Vagina (tissue), 2 donors: ENCODE measurements around the gene TMEM43. TPM values are rescaled to one million over a fixed set of nuclear protein-coding genes. Genes with fewer than 3 reads are reported as not detected.

Experiments used
- DNase-seq, 2 donors: peaks; one replicate each; pipeline ENCODE4 v3.0.0-alpha.2; 2017; ENCODE audit errors: extremely low spot score in 2 of 2
- H3K27ac ChIP-seq: fragments of 200-600 bp; sonication (generic); one replicate; pipeline ENCODE4 v1.5.1; 2019
- H3K27me3 ChIP-seq: fragments of 200-600 bp; sonication (generic); one replicate; pipeline ENCODE4 v1.5.1; 2019
- H3K36me3 ChIP-seq, 2 donors: fragments of 200-600 bp; sonication (generic); one replicate each; pipeline ENCODE4 v1.5.1; 2017 to 2019
- H3K4me1 ChIP-seq: fragments of 200-600 bp; sonication (generic); one replicate; pipeline ENCODE4 v1.5.1; 2019
- H3K4me3 ChIP-seq, 2 donors: fragments of 200-600 bp; sonication (generic); 1 replicate in 1 of 2; 2 replicates in 1 of 2; pipeline ENCODE4 v1.5.1; 2016 to 2019
- H3K9me3 ChIP-seq: fragments of 200-600 bp; sonication (generic); one replicate; pipeline ENCODE4 v1.5.1; 2019
- POLR2A ChIP-seq, 2 donors: fragments of 450-650 bp; IDR thresholded peaks; one replicate each; pipeline ENCODE4 v1.6.1; 2017; ENCODE audit warnings: antibody characterized with exemption in 2 of 2, mild to moderate bottlenecking in 2 of 2, moderate library complexity in 2 of 2
- POLR2AphosphoS5 ChIP-seq, 2 donors: sonication (generic); formaldehyde crosslinking; IDR thresholded peaks; one replicate each; pipeline ENCODE4 v1.9.0; 2017; ENCODE audit warnings: antibody characterized with exemption in 2 of 2, mild to moderate bottlenecking in 2 of 2, low read depth in 1 of 2; ENCODE audit not compliant: insufficient read depth in 1 of 2
- intact Hi-C: fragments of 100-400 bp; cut with DNase I; formaldehyde crosslinking; loops from one replicate; pipeline ENCODE4 v1.15.1; 2023
- total RNA-seq: library from RNA; depleted of rRNA; stranded (reverse); fragments of >200 nt; gene quantifications from one replicate; pipeline ENCODE4 v1.2.3, GENCODE V29; 2016
- TF ChIP-seq, protein P1 (sequence below), 3 experiments: fragments of 450-650 bp in 2 of 3; fragments of 200-600 bp in 1 of 3; sonication (generic) in 1 of 3; IDR thresholded peaks; one replicate each; pipeline ENCODE4 v1.5.1; 2017 to 2019; ENCODE audit warnings: antibody characterized with exemption in 3 of 3, mild to moderate bottlenecking in 2 of 3, moderate library complexity in 2 of 3

The TMEM43 gene
- total RNA-seq, 1 donor from 2014 or later, result 118 TPM

DNA sequence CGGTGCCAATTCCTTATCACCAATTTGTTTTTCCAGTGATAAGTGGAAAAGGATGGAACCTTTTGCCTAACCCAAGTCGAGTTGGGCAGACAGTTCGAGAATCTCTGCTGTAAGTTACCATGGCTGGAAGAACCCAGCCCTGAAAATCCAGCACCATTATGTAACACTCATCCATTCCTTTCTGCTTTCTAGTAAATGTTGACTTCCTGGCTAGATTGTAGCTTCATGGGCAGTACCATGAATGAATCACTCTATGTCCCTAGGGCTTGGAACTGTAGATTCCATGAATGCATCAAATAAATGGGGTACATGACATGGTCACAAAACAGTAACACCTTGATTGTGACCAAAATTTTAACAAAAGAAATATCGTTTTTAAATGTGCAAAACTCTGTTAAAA lies 14.2 kb upstream of the TMEM43 start:
- intact Hi-C loops, result no loop called here
- H3K36me3 ChIP-seq, result peaks cover 0 to 27% of the 10 kb centered on the region in 2 donors
- no peak for DNase-seq

GRCh38 chr3:14113965-14114635 lies 10.8 kb upstream of the TMEM43 start:
- H3K27ac ChIP-seq, result no peak overlapping the region
- H3K27me3 ChIP-seq, result no peaks in the 10 kb centered on the region
- H3K36me3 ChIP-seq, result peaks cover 0 to 32% of the 10 kb centered on the region in 2 donors
- peaks cover 13% of the 10 kb centered on the region for H3K4me1 ChIP-seq
- TF ChIP-seq, protein P1, sequence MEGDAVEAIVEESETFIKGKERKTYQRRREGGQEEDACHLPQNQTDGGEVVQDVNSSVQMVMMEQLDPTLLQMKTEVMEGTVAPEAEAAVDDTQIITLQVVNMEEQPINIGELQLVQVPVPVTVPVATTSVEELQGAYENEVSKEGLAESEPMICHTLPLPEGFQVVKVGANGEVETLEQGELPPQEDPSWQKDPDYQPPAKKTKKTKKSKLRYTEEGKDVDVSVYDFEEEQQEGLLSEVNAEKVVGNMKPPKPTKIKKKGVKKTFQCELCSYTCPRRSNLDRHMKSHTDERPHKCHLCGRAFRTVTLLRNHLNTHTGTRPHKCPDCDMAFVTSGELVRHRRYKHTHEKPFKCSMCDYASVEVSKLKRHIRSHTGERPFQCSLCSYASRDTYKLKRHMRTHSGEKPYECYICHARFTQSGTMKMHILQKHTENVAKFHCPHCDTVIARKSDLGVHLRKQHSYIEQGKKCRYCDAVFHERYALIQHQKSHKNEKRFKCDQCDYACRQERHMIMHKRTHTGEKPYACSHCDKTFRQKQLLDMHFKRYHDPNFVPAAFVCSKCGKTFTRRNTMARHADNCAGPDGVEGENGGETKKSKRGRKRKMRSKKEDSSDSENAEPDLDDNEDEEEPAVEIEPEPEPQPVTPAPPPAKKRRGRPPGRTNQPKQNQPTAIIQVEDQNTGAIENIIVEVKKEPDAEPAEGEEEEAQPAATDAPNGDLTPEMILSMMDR (IDR thresholded peaks at IDR 0.05), result no peak
- TF ChIP-seq POLR2AphosphoS5 (IDR thresholded peaks at IDR 0.05; ENCODE audit: insufficient read depth in 1 of 2, low read depth in 1 of 2) (no peak), POLR2A (IDR thresholded peaks at IDR 0.05) (no peak)
- DNase-seq, result no peak
- intact Hi-C loops, result no loop called here
- H3K9me3 ChIP-seq, result no peaks in the 10 kb centered on the region
- H3K4me3 ChIP-seq, result no peak overlapping the region

More for the DNA sequence above, 14.2 kb upstream of the TMEM43 start:
- Histone ChIP-seq H3K27me3 (no peaks in the 10 kb centered on the region), H3K27ac (no peak overlapping the region), H3K9me3 (no peaks in the 10 kb centered on the region), H3K4me3 (no peak overlapping the region), H3K4me1 (no peaks in the 10 kb centered on the region)
- TF ChIP-seq POLR2AphosphoS5 (IDR thresholded peaks at IDR 0.05; ENCODE audit: insufficient read depth in 1 of 2, low read depth in 1 of 2) (no peak), POLR2A (IDR thresholded peaks at IDR 0.05) (no peak)
- TF ChIP-seq, protein P1 (IDR thresholded peaks at IDR 0.05), result no peak

DNA sequence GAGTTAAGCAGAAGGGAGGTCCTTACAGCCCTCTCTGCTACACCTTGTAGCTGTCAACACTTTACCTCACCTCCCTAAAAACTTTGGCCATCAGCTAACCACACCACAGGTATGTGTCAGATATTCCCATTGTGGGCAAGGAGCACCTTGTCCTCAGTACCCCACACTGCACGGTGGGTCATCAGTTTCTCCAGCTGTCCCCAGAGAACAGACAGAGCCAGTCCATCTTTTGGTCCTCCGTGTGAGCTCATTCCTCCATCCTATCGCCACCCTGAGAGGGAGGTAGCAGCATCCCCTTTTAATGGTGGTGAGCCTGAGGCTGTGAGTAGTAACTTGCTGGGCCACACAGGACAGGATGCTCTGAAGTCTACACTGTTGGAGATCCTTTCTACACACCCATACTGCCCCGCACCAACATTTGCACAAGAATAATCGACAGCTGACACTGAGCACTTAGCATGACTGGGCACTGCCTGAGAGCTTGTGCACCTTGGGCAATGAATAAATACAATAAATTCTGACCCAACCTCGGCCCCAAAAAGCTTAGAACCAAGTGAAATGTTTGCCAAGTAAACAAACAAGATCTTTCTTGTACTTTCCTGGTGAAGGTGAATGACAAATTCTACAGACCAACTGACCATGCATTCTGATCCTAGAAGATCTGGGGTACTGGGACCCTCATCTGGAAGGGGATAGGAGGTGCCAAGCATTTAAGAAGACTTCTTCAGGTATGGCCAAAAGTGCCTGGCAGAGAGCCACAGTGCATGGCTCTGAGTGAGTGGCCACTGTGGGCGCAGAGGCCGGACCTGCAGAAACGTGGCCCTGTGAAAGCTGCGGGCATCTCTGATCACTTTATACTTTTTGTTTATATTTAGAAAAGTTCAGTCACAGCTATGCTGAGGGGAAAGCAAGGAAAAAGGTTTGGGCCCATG lies 7.1 kb upstream of the TMEM43 start:
- H3K27me3 ChIP-seq, result no peaks in the 10 kb centered on the region
- no peaks in the 10 kb centered on the region for H3K9me3 ChIP-seq
- H3K4me3 ChIP-seq, result no peak overlapping the region
- no peak for DNase-seq
- intact Hi-C loops, result no loop called here
- TF ChIP-seq POLR2AphosphoS5 (IDR thresholded peaks at IDR 0.05; ENCODE audit: insufficient read depth in 1 of 2, low read depth in 1 of 2), result no peak
- TF ChIP-seq POLR2A (IDR thresholded peaks at IDR 0.05), result no peak
- TF ChIP-seq, protein P1 (IDR thresholded peaks at IDR 0.05), result no peak
- peaks cover 0 to 19% of the 10 kb centered on the region in 2 donors for H3K36me3 ChIP-seq
- H3K27ac ChIP-seq, result no peak overlapping the region
- peaks cover 19% of the 10 kb centered on the region for H3K4me1 ChIP-seq

DNA sequence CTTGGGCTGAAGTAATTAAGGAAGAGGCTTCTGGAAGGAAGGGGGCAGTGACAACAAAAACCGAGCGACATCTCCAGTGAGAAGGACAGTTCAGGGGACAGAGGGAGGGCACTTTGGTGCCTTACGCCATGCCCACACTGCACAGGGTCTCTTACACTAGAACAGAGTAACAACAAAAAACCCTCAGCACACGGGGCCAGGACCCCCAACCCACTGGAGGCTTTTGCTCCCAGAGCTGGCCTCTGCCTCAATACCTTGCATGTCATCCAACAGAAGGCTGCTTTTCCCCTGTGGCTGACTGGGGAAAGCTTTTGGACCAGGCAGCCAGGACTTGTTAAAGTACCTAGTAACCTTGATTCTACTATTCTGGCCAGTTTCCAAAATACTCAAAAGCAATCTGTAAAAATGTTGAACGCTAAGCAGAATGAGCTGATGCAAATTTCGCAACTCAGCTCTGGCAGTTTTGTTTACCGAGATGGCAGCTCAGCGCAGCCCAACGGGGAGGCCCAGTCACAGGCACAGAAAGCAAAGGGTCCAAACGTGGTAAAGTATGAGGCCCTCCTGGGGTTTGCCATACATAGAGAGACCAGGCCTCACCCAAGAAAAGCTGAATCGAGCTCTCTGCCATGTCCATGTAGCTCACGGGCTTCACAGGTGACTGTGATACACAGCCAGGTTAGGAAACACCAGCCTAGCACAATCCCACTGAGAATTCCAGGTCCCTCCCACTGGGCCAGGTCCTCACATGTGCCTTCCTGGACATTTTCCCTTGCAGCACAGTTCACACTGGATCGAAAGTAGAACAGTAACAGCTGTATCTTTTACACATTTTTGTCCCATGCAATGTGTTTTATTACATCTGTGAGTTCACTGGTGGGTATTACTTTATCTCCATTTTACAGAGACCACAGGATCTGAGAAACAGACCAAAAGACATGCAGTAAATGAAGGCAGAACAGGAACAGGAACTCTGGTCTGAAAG lies 6.2 kb upstream of the TMEM43 start:
- H3K4me3 ChIP-seq, result no peak overlapping the region
- peak overlapping the region; percentile 20 for H3K27ac ChIP-seq
- DNase-seq, result no peak
- TF ChIP-seq, protein P1 (IDR thresholded peaks at IDR 0.05), result no peak
- TF ChIP-seq POLR2AphosphoS5 (IDR thresholded peaks at IDR 0.05; ENCODE audit: insufficient read depth in 1 of 2, low read depth in 1 of 2) (peak in 1 of 2 donors; percentile 51), POLR2A (IDR thresholded peaks at IDR 0.05) (no peak)
- no peaks in the 10 kb centered on the region for H3K27me3 ChIP-seq
- intact Hi-C loops, result no loop called here
- peaks cover 0 to 19% of the 10 kb centered on the region in 2 donors for H3K36me3 ChIP-seq
- H3K4me1 ChIP-seq, result peaks cover 29% of the 10 kb centered on the region
- no peaks in the 10 kb centered on the region for H3K9me3 ChIP-seq
